ENCODE measurements around the gene MED4.
A peak's percentile ranks its signal among the peaks of the same experiment; 100 is the strongest.

Gene MED4, protein sequence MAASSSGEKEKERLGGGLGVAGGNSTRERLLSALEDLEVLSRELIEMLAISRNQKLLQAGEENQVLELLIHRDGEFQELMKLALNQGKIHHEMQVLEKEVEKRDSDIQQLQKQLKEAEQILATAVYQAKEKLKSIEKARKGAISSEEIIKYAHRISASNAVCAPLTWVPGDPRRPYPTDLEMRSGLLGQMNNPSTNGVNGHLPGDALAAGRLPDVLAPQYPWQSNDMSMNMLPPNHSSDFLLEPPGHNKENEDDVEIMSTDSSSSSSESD

DNA sequence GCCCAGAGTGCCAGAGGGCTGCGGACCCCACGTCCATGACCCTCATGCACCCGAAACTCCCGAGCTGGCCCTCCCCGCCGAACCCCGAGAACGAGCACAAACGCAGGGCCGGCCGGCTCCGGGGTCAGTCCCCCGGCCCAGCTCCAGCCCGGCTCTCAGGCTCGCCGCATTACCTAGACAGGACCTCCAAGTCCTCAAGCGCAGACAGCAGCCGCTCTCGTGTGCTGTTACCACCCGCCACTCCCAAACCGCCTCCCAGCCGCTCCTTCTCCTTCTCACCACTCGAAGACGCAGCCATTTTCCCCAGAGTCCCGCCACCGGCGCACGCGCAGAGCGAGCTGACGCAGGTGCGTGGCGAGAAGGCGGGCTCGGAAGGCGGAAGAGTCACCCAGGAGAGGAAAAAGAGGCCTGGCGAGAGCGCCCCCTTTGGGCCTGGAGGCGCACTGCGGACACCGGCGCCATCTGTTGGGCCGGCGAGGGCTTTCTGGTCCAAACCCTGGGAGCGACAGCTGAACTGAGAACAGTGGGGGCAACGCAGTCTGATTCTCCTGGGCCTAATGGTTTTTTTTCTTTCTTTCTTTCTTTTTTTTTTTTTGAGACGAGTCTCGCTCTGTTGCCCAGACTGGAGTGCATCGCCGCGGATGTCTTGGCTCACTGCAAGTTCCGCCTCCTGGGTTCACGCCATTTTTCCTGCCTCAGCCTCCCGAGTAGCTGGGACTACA lies at the start of gene MED4:
TSS of gene MED4 (minus strand) at position 324 of the 722 bp plus-strand sequence. CDS start at position 298, 26 bp downstream.
- DNase-seq (ENCODE audit: low read depth): peak; percentile 86

GRCh38 chr13:48144413-48145035 lies 49.6 kb upstream of the MED4 start:
- no peak for DNase-seq (ENCODE audit: low read depth)

DNA sequence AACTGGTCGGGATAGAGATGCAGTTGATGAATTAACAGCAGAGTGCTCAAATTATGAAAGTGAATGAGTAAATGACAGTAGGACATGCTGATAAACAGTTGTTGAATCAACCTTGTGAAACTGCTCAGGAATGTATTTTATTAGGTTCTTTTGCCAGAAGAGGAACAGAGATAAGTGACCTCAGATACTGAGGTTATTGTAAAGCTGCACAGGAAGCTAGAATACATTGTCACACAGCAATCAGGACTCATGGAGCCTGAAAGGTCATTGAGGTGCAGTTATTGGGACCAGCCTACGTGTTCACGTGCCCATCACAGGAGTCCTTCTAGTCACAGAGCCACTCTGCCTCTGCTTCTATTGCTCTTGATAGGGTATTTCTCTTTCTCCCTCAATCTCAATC lies 47.5 kb upstream of the MED4 start:
- no peak for DNase-seq (ENCODE audit: low read depth)

- DNase-seq (ENCODE audit: low read depth): no peak
Observed at GRCh38 chr13:48138270-48138669, 43.4 kb upstream of the MED4 start.

DNA sequence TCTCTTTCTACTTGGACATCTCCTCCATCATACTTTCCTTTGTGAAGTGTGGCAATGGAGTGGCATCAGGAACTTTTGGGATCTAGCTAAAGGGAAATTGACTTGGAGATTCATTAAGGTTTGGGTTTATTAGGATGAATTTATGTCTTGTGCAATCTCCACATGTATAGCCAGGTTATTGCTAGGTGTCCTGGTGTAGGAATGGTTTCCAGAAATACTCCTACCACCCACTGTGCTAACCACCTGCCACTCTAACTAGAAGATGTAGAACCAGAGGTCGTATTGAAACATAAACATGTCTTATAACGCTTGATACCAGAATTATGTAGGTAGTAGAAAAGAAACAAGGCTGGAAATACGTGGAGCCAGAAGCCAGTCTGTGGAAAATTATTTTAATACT lies 38.1 kb upstream of the MED4 start:
- DNase-seq (ENCODE audit: low read depth): no peak

- DNase-seq (ENCODE audit: low read depth): no peak
Observed at GRCh38 chr13:48131533-48131932, 36.6 kb upstream of the MED4 start.

GRCh38 chr13:48126944-48127830 lies 32.3 kb upstream of the MED4 start:
- peak; percentile 64 for DNase-seq (ENCODE audit: low read depth)

GRCh38 chr13:48125794-48126228 lies 30.9 kb upstream of the MED4 start:
- peak; percentile 64 for DNase-seq (ENCODE audit: low read depth)

GRCh38 chr13:48123812-48124211 lies 28.9 kb upstream of the MED4 start:
- DNase-seq (ENCODE audit: low read depth): no peak

- peak; percentile 11 for DNase-seq (ENCODE audit: low read depth)
Observed at GRCh38 chr13:48121733-48122132, 26.8 kb upstream of the MED4 start.

GRCh38 chr13:48120241-48120640 lies 25.3 kb upstream of the MED4 start:
- DNase-seq (ENCODE audit: low read depth): no peak

DNA sequence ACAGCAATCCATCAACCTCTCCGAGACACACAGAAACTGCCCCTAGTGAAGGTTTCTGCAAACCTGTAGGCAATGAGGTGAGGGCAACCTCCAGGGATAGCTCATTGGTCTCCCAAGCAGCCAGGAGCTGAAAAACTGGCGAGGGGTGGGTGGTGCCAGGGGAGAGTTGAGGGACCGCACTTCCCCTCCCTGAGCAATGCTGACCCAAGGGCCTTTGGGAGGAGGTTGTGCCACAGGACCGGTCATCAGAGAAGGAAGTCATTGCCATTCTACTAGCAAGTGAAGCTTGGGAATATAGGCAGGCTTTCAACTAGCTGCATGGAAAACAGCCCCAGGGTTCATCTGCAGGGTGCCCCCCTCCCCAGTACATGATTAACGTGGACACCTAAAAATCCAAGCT lies 23.1 kb upstream of the MED4 start:
- no peak for DNase-seq (ENCODE audit: low read depth)

DNA sequence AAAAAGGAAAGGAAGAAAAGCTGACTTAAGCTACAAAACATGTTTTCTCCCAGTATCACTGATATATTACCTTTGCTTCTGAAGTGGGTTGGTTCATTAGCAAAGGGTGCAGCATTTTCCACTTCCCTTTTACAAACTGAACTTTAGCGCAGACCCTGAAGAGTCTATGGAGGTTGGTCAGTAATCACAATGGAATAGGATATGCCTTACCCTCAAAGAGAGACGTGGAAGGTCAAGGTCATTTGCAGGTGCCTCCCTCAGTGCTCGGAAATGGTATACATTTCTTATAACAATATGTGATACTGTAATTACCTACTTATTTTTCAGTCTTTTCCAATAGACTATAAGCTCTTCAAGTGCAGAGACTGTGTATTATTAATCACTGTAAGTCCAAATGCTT lies 21.9 kb upstream of the MED4 start:
- no peak for DNase-seq (ENCODE audit: low read depth)

- DNase-seq (ENCODE audit: low read depth): no peak
Observed at GRCh38 chr13:48113756-48114130, 18.8 kb upstream of the MED4 start.

- peak; percentile 5 for DNase-seq (ENCODE audit: low read depth)
Observed at GRCh38 chr13:48112896-48113755, 18.2 kb upstream of the MED4 start.

DNA sequence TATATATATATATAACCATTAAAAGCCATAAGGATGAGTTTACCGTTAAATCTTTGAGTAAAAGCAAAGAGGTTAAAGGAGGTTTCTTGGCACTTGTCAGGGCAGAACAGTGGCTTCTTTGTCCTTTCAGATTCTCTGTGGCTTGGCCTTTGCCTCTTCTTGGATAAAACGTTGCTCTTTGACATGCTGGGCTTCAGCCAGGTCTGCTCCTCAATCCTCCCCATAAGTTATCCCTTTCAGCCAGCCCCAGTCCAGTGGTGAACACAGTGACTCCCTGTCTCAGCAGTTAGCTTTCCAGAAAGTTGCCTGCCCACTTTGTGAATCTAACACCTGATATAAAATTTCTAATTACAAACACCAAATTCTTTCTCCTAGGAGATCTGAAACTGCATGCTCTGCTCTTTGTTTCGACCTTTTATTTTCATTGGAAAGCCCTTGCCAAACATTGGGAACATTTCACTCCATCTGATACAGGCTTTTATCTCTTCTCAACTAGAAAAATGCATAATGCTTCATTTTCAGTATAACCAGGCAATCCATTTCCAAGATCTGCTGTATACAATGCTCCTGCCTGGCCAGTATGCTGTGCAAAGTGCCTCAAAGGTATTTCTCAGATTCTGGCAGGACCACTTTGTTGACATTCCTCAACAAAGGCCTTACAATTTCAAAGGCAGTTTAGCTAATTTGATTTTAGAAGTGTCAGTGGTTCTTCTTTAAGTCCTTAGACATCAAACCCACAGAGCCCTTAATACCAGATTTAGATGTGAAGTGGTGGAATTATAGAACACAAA lies 16.2 kb upstream of the MED4 start:
- peak; percentile 8 for DNase-seq (ENCODE audit: low read depth)

GRCh38 chr13:48110132-48110868 lies 15.4 kb upstream of the MED4 start:
- DNase-seq (ENCODE audit: low read depth): no peak

DNA sequence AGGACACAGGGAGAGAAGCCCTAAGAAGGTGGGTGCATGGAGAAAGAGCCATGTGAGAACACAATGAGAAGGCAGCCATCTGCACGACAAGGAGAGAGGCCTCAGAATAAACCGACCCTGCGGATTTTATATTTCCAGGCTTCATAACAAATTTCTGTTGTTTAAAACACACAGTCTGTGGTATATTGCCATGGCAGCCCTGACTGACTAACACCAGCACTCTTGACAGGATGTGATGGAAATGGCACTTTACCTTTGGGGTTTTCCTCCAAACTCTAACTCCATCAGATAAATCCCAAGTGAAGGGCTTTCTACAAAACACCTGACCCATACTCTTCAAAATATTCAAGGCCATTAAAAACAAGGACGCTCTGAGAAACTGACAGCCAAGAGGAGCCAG lies 13.2 kb upstream of the MED4 start:
- no peak for DNase-seq (ENCODE audit: low read depth)

GRCh38 chr13:48097793-48098192 lies 2.9 kb upstream of the MED4 start:
- no peak for DNase-seq (ENCODE audit: low read depth)

DNA sequence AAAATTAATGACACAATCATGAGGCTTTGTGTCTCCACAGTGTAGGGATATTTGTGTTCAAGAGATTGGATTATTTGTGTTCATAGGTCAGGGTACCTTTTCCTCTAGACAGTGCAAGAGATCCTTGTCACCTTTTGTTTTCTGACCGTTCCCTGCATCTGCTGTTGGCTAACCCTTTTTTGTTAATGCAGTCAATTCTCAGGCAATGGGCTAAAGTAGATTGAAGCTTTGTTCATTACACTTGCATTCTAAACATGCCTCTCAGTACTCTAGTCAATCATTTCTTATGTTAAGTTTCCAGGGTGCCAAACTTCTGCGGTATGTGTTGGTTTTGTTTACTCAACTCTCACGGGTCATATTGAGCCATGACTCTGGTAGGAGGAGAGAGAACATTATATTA lies 1.8 kb upstream of the MED4 start:
- DNase-seq (ENCODE audit: low read depth): no peak

All from amniotic epithelial cell (primary cell).